CD4-positive, alpha-beta T cell (primary cell): ENCODE results near the gene TENT4A. TPM values are rescaled to one million over a fixed set of nuclear protein-coding genes. Genes with fewer than 3 reads are reported as not detected.

Experiments
- ATAC-seq: fragments of 200-7000 bp; cut with Tn5 transposase; one replicate; pipeline ENCODE4 v1.10.0; 2022; ENCODE audit warnings: mild to moderate bottlenecking; ENCODE audit not compliant: poor library complexity
- CTCF ChIA-PET: fragments of 350-600 bp; sonication (Branson Sonifier 250); formaldehyde crosslinking; loops from one replicate; lab custom pipeline; 2021; ENCODE audit warnings: antibody characterized with exemption, inconsistent platforms; lab: Charles Lee
- POLR2A ChIA-PET: fragments of 350-600 bp; sonication (Branson Sonifier 250); formaldehyde crosslinking; loops from one replicate; lab custom pipeline; 2021; ENCODE audit warnings: antibody characterized with exemption, inconsistent platforms; lab: Charles Lee
- DNase-seq, 14 experiments: peaks; one replicate each; pipeline ENCODE4 v3.0.0-alpha.2; 2013 to 2020; ENCODE audit warnings: mixed read lengths in 2 of 14
- H3K27ac ChIP-seq, 2 donors: one replicate each; pipeline versions ENCODE4 v1.5.1 to v1.7.0; 2013; ENCODE audit warnings: low read length in 2 of 2, low read depth in 1 of 2, mild to moderate bottlenecking in 1 of 2
- H3K27me3 ChIP-seq, 2 experiments: 1 replicate in 1 of 2; 2 replicates in 1 of 2; pipeline versions ENCODE4 v1.6.1 to v1.7.0; 2013; ENCODE audit warnings: low read length in 2 of 2, control low read depth in 1 of 2, mild to moderate bottlenecking in 1 of 2, moderate library complexity in 1 of 2; ENCODE audit not compliant: insufficient read depth in 2 of 2, control insufficient read depth in 1 of 2
- H3K36me3 ChIP-seq: one replicate; pipeline ENCODE4 v1.6.1; 2013; ENCODE audit warnings: low read length, control low read depth; ENCODE audit not compliant: insufficient read depth
- H3K4me1 ChIP-seq: one replicate; pipeline ENCODE4 v1.6.1; 2013; ENCODE audit warnings: low read length, control low read depth; ENCODE audit not compliant: insufficient read depth
- H3K4me3 ChIP-seq: one replicate; pipeline ENCODE4 v1.5.1; 2013; ENCODE audit warnings: mild to moderate bottlenecking, low read length, moderate library complexity
- H3K9me3 ChIP-seq, 2 experiments: 1 replicate in 1 of 2; 2 replicates in 1 of 2; pipeline versions ENCODE4 v1.6.1 to v1.7.0; 2013; ENCODE audit warnings: low read length in 2 of 2, mild to moderate bottlenecking in 2 of 2, control low read depth in 1 of 2, moderate library complexity in 1 of 2; ENCODE audit not compliant: control insufficient read depth in 1 of 2, insufficient read depth in 1 of 2
- H3K27ac Mint-ChIP-seq: one replicate; pipeline ENCODE4 v1.8.0; 2020; ENCODE audit warnings: mixed read lengths
- H3K27me3 Mint-ChIP-seq: one replicate; pipeline ENCODE4 v1.8.0; 2021; ENCODE audit warnings: mixed read lengths
- H3K36me3 Mint-ChIP-seq: one replicate; pipeline ENCODE4 v1.8.0; 2021; ENCODE audit warnings: low read depth, mixed read lengths
- H3K4me1 Mint-ChIP-seq: one replicate; pipeline ENCODE4 v1.8.0; 2021; ENCODE audit warnings: low read depth, mixed read lengths
- H3K4me3 Mint-ChIP-seq: one replicate; pipeline ENCODE4 v1.8.0; 2020; ENCODE audit warnings: mild to moderate bottlenecking, mixed read lengths
- H3K9me3 Mint-ChIP-seq: one replicate; pipeline ENCODE4 v1.8.0; 2020; ENCODE audit warnings: mixed read lengths
- CTCF ChIP-seq: fragments of 200-600 bp; IDR thresholded peaks from one replicate; pipeline ENCODE4 v1.8.0; 2022; ENCODE audit warnings: antibody characterized with exemption, mild to moderate bottlenecking
- intact Hi-C, 2 experiments: fragments of 100-400 bp; cut with DNase I in 1 of 2; cut with micrococcal nuclease in 1 of 2; formaldehyde crosslinking; loops; one replicate each; pipeline versions ENCODE4 v1.15.1 to v1.9.0; 2023 to 2025; cut with DNase I, micrococcal nuclease
- total RNA-seq, 174 experiments: library from RNA in 2 of 174; stranded (reverse) in 2 of 174; gene quantifications; one replicate each; pipeline ENCODE4 v1.2.3 and lab custom pipeline; 2021 to 2026

The TENT4A gene
- total RNA-seq, 2 experiments from 2014 or later: 49.2 to 51.9 TPM

- no peak for ATAC-seq
- Mint-ChIP-seq H3K27ac (no peak overlapping the region), H3K27me3 (peaks cover 19% of the 10 kb centered on the region), H3K4me3 (no peak overlapping the region), H3K4me1 (no peaks in the 10 kb centered on the region), H3K36me3 (no peaks in the 10 kb centered on the region), H3K9me3 (no peaks in the 10 kb centered on the region)
- Histone ChIP-seq H3K27ac (no peak overlapping the region), H3K9me3 (no peaks in the 10 kb centered on the region), H3K4me3 (no peak overlapping the region), H3K27me3 (peaks cover 6 to 12% of the 10 kb centered on the region in 2 experiments), H3K36me3 (no peaks in the 10 kb centered on the region), H3K4me1 (no peaks in the 10 kb centered on the region)
- peak in 2 of 14 experiments; percentile 21 to 37 for DNase-seq
- POLR2A ChIA-PET: no interaction called here
- no peak for TF ChIP-seq CTCF
- intact Hi-C loops: no loop called here
- CTCF ChIA-PET: no interaction called here
These were observed 8.1 kb upstream of the TENT4A start for GRCh38 chr5:6705088-6705487.

GRCh38 chr5:6705959-6706358 is 7.3 kb upstream of the TENT4A start:
- CTCF ChIA-PET: no interaction called here
- Mint-ChIP-seq H3K27me3 (peaks cover 10% of the 10 kb centered on the region), H3K36me3 (no peaks in the 10 kb centered on the region), H3K9me3 (no peaks in the 10 kb centered on the region), H3K4me3 (no peak overlapping the region), H3K4me1 (no peaks in the 10 kb centered on the region), H3K27ac (no peak overlapping the region)
- POLR2A ChIA-PET: no interaction called here
- intact Hi-C loops: no loop called here
- DNase-seq (no peak), ATAC-seq (no peak)
- H3K4me3 ChIP-seq: no peak overlapping the region
- H3K27me3 ChIP-seq: peaks cover 2 to 5% of the 10 kb centered on the region in 2 experiments
- H3K4me1 ChIP-seq: no peaks in the 10 kb centered on the region
- no peak for TF ChIP-seq CTCF
- H3K27ac ChIP-seq: no peak overlapping the region
- H3K9me3 ChIP-seq: no peaks in the 10 kb centered on the region
- no peaks in the 10 kb centered on the region for H3K36me3 ChIP-seq

GRCh38 chr5:6707852-6708251 is 5.4 kb upstream of the TENT4A start:
- no peak for TF ChIP-seq CTCF
- intact Hi-C loops: no loop called here
- ATAC-seq (no peak), DNase-seq (no peak)
- POLR2A ChIA-PET: no interaction called here
- H3K36me3 ChIP-seq: no peaks in the 10 kb centered on the region
- no peaks in the 10 kb centered on the region for H3K27me3 ChIP-seq
- CTCF ChIA-PET: no interaction called here
- peaks cover 8% of the 10 kb centered on the region for H3K4me1 ChIP-seq
- no peak overlapping the region for H3K4me3 ChIP-seq
- Mint-ChIP-seq H3K4me3 (no peak overlapping the region), H3K9me3 (no peaks in the 10 kb centered on the region), H3K27me3 (no peaks in the 10 kb centered on the region), H3K4me1 (peaks cover 9% of the 10 kb centered on the region), H3K27ac (no peak overlapping the region), H3K36me3 (peaks cover under 1% of the 10 kb centered on the region)
- no peak overlapping the region for H3K27ac ChIP-seq
- H3K9me3 ChIP-seq: no peaks in the 10 kb centered on the region
